Measurements from ENCODE around the gene TBC1D25.
A peak's percentile ranks its signal among the peaks of the same experiment; 100 is the strongest.
"Not testable (repeated sequence)": the region's sequence is repeated elsewhere in the genome, so short reads cannot be mapped to it uniquely, and the experiment has no call there.

Gene TBC1D25

GRCh38 chrX:48511560-48511959 is 28.0 kb upstream of the TBC1D25 start:
- H3K36me3 Mint-ChIP-seq (ENCODE audit: low read depth), result peaks cover 6% of the 10 kb centered on the region
- H3K4me3 Mint-ChIP-seq, result no peak overlapping the region
- H3K9me3 Mint-ChIP-seq, result no peaks in the 10 kb centered on the region
- peaks cover 15% of the 10 kb centered on the region for H3K4me1 Mint-ChIP-seq (ENCODE audit: low read depth)
- no peaks in the 10 kb centered on the region for H3K27me3 Mint-ChIP-seq
- no peak overlapping the region for H3K27ac Mint-ChIP-seq

GRCh38 chrX:48512371-48512935 is 27.1 kb upstream of the TBC1D25 start:
- no peaks in the 10 kb centered on the region for H3K27me3 Mint-ChIP-seq
- no peaks in the 10 kb centered on the region for H3K9me3 Mint-ChIP-seq
- H3K27ac Mint-ChIP-seq, result no peak overlapping the region
- H3K36me3 Mint-ChIP-seq (ENCODE audit: low read depth), result peaks cover 6% of the 10 kb centered on the region
- peaks cover 19% of the 10 kb centered on the region for H3K4me1 Mint-ChIP-seq (ENCODE audit: low read depth)
- H3K4me3 Mint-ChIP-seq, result no peak overlapping the region

- Mint-ChIP-seq H3K4me3 (no peak overlapping the region), H3K27ac (peak overlapping the region; percentile 21), H3K4me1 (ENCODE audit: low read depth) (peaks cover 19% of the 10 kb centered on the region), H3K9me3 (no peaks in the 10 kb centered on the region), H3K27me3 (no peaks in the 10 kb centered on the region), H3K36me3 (ENCODE audit: low read depth) (peaks cover 6% of the 10 kb centered on the region)
Observed at GRCh38 chrX:48513670-48514069, 25.8 kb upstream of the TBC1D25 start.

- H3K4me3 Mint-ChIP-seq, result no peak overlapping the region
- H3K4me1 Mint-ChIP-seq (ENCODE audit: low read depth), result peaks cover 20% of the 10 kb centered on the region
- peaks cover 6% of the 10 kb centered on the region for H3K36me3 Mint-ChIP-seq (ENCODE audit: low read depth)
- H3K27ac Mint-ChIP-seq, result peak overlapping the region; percentile 21
- no peaks in the 10 kb centered on the region for H3K27me3 Mint-ChIP-seq
- H3K9me3 Mint-ChIP-seq, result no peaks in the 10 kb centered on the region
Observed at GRCh38 chrX:48514126-48514806, 25.2 kb upstream of the TBC1D25 start.

- Mint-ChIP-seq H3K4me3 (no peak overlapping the region), H3K27me3 (no peaks in the 10 kb centered on the region), H3K27ac (no peak overlapping the region), H3K36me3 (ENCODE audit: low read depth) (peaks cover 6% of the 10 kb centered on the region), H3K9me3 (no peaks in the 10 kb centered on the region), H3K4me1 (ENCODE audit: low read depth) (peaks cover 20% of the 10 kb centered on the region)
Observed at GRCh38 chrX:48514868-48515460, 24.6 kb upstream of the TBC1D25 start.

GRCh38 chrX:48515842-48516241 is 23.7 kb upstream of the TBC1D25 start:
- no peak overlapping the region for H3K4me3 Mint-ChIP-seq

GRCh38 chrX:48516285-48516684 is 23.2 kb upstream of the TBC1D25 start:
- no peaks in the 10 kb centered on the region for H3K9me3 Mint-ChIP-seq
- no peak overlapping the region for H3K4me3 Mint-ChIP-seq
- H3K27me3 Mint-ChIP-seq, result no peaks in the 10 kb centered on the region
- H3K4me1 Mint-ChIP-seq (ENCODE audit: low read depth), result peaks cover 26% of the 10 kb centered on the region
- no peak overlapping the region for H3K27ac Mint-ChIP-seq
- peaks cover 10% of the 10 kb centered on the region for H3K36me3 Mint-ChIP-seq (ENCODE audit: low read depth)

More at GRCh38 chrX:48515842-48516241, 23.7 kb upstream of the TBC1D25 start:
- H3K4me1 Mint-ChIP-seq (ENCODE audit: low read depth), result peaks cover 22% of the 10 kb centered on the region
- no peaks in the 10 kb centered on the region for H3K9me3 Mint-ChIP-seq
- no peaks in the 10 kb centered on the region for H3K27me3 Mint-ChIP-seq
- H3K27ac Mint-ChIP-seq, result no peak overlapping the region
- peaks cover 8% of the 10 kb centered on the region for H3K36me3 Mint-ChIP-seq (ENCODE audit: low read depth)

- H3K36me3 Mint-ChIP-seq (ENCODE audit: low read depth), result peaks cover 10% of the 10 kb centered on the region
- H3K27me3 Mint-ChIP-seq, result no peaks in the 10 kb centered on the region
- H3K27ac Mint-ChIP-seq, result no peak overlapping the region
- H3K4me3 Mint-ChIP-seq, result no peak overlapping the region
- H3K9me3 Mint-ChIP-seq, result no peaks in the 10 kb centered on the region
- H3K4me1 Mint-ChIP-seq (ENCODE audit: low read depth), result peaks cover 27% of the 10 kb centered on the region
Observed at GRCh38 chrX:48516987-48517386, 22.5 kb upstream of the TBC1D25 start.

GRCh38 chrX:48519481-48519880 is 20.0 kb upstream of the TBC1D25 start:
- H3K4me1 Mint-ChIP-seq (ENCODE audit: low read depth), result peaks cover 33% of the 10 kb centered on the region
- H3K9me3 Mint-ChIP-seq, H3K4me3 Mint-ChIP-seq, H3K27me3 Mint-ChIP-seq: not testable (repeated sequence)
- H3K36me3 Mint-ChIP-seq (ENCODE audit: low read depth), result peaks cover 15% of the 10 kb centered on the region
- H3K27ac Mint-ChIP-seq, result peak overlapping the region; percentile 31

GRCh38 chrX:48520455-48520854 is 19.1 kb upstream of the TBC1D25 start:
- peaks cover 38% of the 10 kb centered on the region for H3K4me1 Mint-ChIP-seq (ENCODE audit: low read depth)
- H3K4me3 Mint-ChIP-seq, result peak overlapping the region; percentile 88
- H3K27me3 Mint-ChIP-seq, result no peaks in the 10 kb centered on the region
- H3K27ac Mint-ChIP-seq, result peak overlapping the region; percentile 95
- no peaks in the 10 kb centered on the region for H3K9me3 Mint-ChIP-seq
- H3K36me3 Mint-ChIP-seq (ENCODE audit: low read depth), result peaks cover 15% of the 10 kb centered on the region

- H3K27ac Mint-ChIP-seq, result peak overlapping the region; percentile 95
- H3K4me3 Mint-ChIP-seq, result peak overlapping the region; percentile 88
- H3K9me3 Mint-ChIP-seq, result no peaks in the 10 kb centered on the region
- H3K36me3 Mint-ChIP-seq (ENCODE audit: low read depth), result peaks cover 14% of the 10 kb centered on the region
- peaks cover 39% of the 10 kb centered on the region for H3K4me1 Mint-ChIP-seq (ENCODE audit: low read depth)
- H3K27me3 Mint-ChIP-seq, result no peaks in the 10 kb centered on the region
Observed at GRCh38 chrX:48520976-48521352, 18.6 kb upstream of the TBC1D25 start.

- peak within 1 kb of the TSS; percentile 88 for H3K4me3 Mint-ChIP-seq
- H3K9me3 Mint-ChIP-seq, result no peaks in the 10 kb centered on the region
- H3K27me3 Mint-ChIP-seq, result no peaks in the 10 kb centered on the region
- peaks cover 15% of the 10 kb centered on the region for H3K36me3 Mint-ChIP-seq (ENCODE audit: low read depth)
- H3K4me1 Mint-ChIP-seq (ENCODE audit: low read depth), result peaks cover 45% of the 10 kb centered on the region
- H3K27ac Mint-ChIP-seq, result peak within 1 kb of the TSS; percentile 95
Observed at GRCh38 chrX:48521353-48522243, 17.9 kb upstream of the TBC1D25 start, which contains the start of gene EBP. Gene EBP (plus strand): TSS chrX:48521808. CDS start chrX:48523772, 1,964 bp downstream.

- Mint-ChIP-seq H3K36me3 (ENCODE audit: low read depth) (peaks cover 17% of the 10 kb centered on the region), H3K4me1 (ENCODE audit: low read depth) (peaks cover 43% of the 10 kb centered on the region), H3K27me3 (no peaks in the 10 kb centered on the region), H3K4me3 (peak overlapping the region; percentile 88), H3K27ac (peak overlapping the region; percentile 74), H3K9me3 (no peaks in the 10 kb centered on the region)
Observed at GRCh38 chrX:48522291-48522690, 17.2 kb upstream of the TBC1D25 start.

- Mint-ChIP-seq H3K9me3 (no peaks in the 10 kb centered on the region), H3K4me3 (peak overlapping the region; percentile 88), H3K27ac (no peak overlapping the region), H3K36me3 (ENCODE audit: low read depth) (peaks cover 23% of the 10 kb centered on the region), H3K4me1 (ENCODE audit: low read depth) (peaks cover 43% of the 10 kb centered on the region), H3K27me3 (no peaks in the 10 kb centered on the region)
Observed at GRCh38 chrX:48523682-48524081, 15.8 kb upstream of the TBC1D25 start.

- Mint-ChIP-seq H3K36me3 (ENCODE audit: low read depth) (peaks cover 22% of the 10 kb centered on the region), H3K4me1 (ENCODE audit: low read depth) (peaks cover 26% of the 10 kb centered on the region)
- H3K27ac Mint-ChIP-seq, H3K27me3 Mint-ChIP-seq, H3K9me3 Mint-ChIP-seq, H3K4me3 Mint-ChIP-seq: not testable (repeated sequence)
Observed at GRCh38 chrX:48525853-48526252, 13.7 kb upstream of the TBC1D25 start.

Data from stimulated activated naive CD8-positive, alpha-beta T cell treated with anti-CD3 and anti-CD28 coated beads, Interleukin-15, Interleukin-2, amounts not matched to agents 100 ng/mL and 50 ng/mL, for 24 hours (primary cell).